B cell (primary cell): ENCODE results near the gene HAND2. TPM values are rescaled to one million over a fixed set of nuclear protein-coding genes. Genes with fewer than 3 reads are reported as not detected.

Experiments used
- ATAC-seq: fragments of 200-7000 bp; cut with Tn5 transposase; one replicate; pipeline ENCODE4 v1.10.0; 2021; ENCODE audit warnings: low read depth, mild to moderate bottlenecking, moderate number of reproducible peaks, moderate library complexity
- CTCF ChIA-PET: fragments of 350-600 bp; sonication (Branson Sonifier 250); formaldehyde crosslinking; loops from one replicate; lab custom pipeline; 2021; ENCODE audit warnings: antibody characterized with exemption, inconsistent platforms; lab: Charles Lee
- POLR2A ChIA-PET: fragments of 350-600 bp; sonication (Branson Sonifier 250); formaldehyde crosslinking; loops from one replicate; lab custom pipeline; 2021; ENCODE audit warnings: antibody characterized with exemption; lab: Charles Lee
- DNase-seq: peaks from one replicate; pipeline ENCODE4 v3.0.0; 2013
- H2AFZ ChIP-seq: 2 replicates; pipeline ENCODE4 v1.6.1; 2012; ENCODE audit warnings: mild to moderate bottlenecking, low read depth, low read length; ENCODE audit not compliant: insufficient read depth, poor library complexity, severe bottlenecking
- H3K27ac ChIP-seq, 2 donors: 1 replicate in 1 of 2; 2 replicates in 1 of 2; pipeline ENCODE4 v1.5.1; 2012 to 2013; ENCODE audit warnings: low read length in 2 of 2, mild to moderate bottlenecking in 2 of 2, moderate library complexity in 1 of 2
- H3K27me3 ChIP-seq, 4 experiments: fragments of 200-600 bp in 1 of 4; sonication (generic) in 1 of 4; replicated peaks in 1 of 4; 1 replicate in 2 of 4; 2 replicates in 2 of 4; pipeline versions ENCODE4 v1.6.1 to v1.7.0; 2013 to 2016; ENCODE audit warnings: low read length in 3 of 4, mild to moderate bottlenecking in 2 of 4, mixed read lengths in 1 of 4, moderate library complexity in 1 of 4; ENCODE audit not compliant: insufficient read depth in 4 of 4, control insufficient read depth in 3 of 4; ENCODE audit errors: control extremely low read depth in 1 of 4
- H3K36me3 ChIP-seq, 2 experiments: replicated peaks in 1 of 2; 1 replicate in 1 of 2; 2 replicates in 1 of 2; pipeline versions ENCODE4 v1.6.1 to v1.7.1; 2013; ENCODE audit warnings: low read length in 1 of 2; ENCODE audit not compliant: insufficient read depth in 2 of 2, control insufficient read depth in 1 of 2; ENCODE audit errors: control extremely low read depth in 1 of 2, extremely low read depth in 1 of 2
- H3K4me1 ChIP-seq, 2 donors: fragments of 200-600 bp in 1 of 2; sonication (generic) in 1 of 2; 1 replicate in 1 of 2; 2 replicates in 1 of 2; pipeline versions ENCODE4 v1.5.1 to v1.6.1; 2013 to 2017; ENCODE audit warnings: low read length in 2 of 2; ENCODE audit not compliant: control insufficient read depth in 2 of 2, insufficient read depth in 2 of 2
- H3K4me2 ChIP-seq: replicated peaks from 2 replicates; pipeline ENCODE3; 2012; ENCODE audit warnings: mild to moderate bottlenecking, low read depth, low read length; ENCODE audit not compliant: poor library complexity, severe bottlenecking
- H3K4me3 ChIP-seq, 5 experiments: fragments of 200-600 bp in 1 of 5; sonication (generic) in 1 of 5; 1 replicate in 3 of 5; 2 replicates in 2 of 5; pipeline versions ENCODE4 v1.5.1 to v1.7.0; 2011 to 2016; ENCODE audit warnings: low read length in 4 of 5, mild to moderate bottlenecking in 4 of 5, low read depth in 2 of 5, control low read depth in 1 of 5, moderate library complexity in 1 of 5; ENCODE audit not compliant: insufficient read depth in 1 of 5; ENCODE audit errors: control extremely low read depth in 1 of 5, extremely low read depth in 1 of 5
- H3K79me2 ChIP-seq: fragments of 200-600 bp; sonication (generic); one replicate; pipeline ENCODE4 v1.6.0; 2016; ENCODE audit warnings: low read length; ENCODE audit not compliant: control insufficient read depth, insufficient read depth
- H3K9ac ChIP-seq: fragments of 200-600 bp; sonication (generic); 2 replicates; pipeline ENCODE4 v1.6.1; 2017; ENCODE audit warnings: mild to moderate bottlenecking, low read length, moderate library complexity
- H3K9me3 ChIP-seq, 3 donors: one replicate each; pipeline versions ENCODE4 v1.6.1 to v1.7.1; 2013; ENCODE audit warnings: low read length in 2 of 3; ENCODE audit not compliant: control insufficient read depth in 2 of 3, insufficient read depth in 1 of 3; ENCODE audit errors: control extremely low read depth in 1 of 3
- H4K20me1 ChIP-seq: 2 replicates; pipeline ENCODE4 v1.6.0; 2012; ENCODE audit warnings: mild to moderate bottlenecking, low read length; ENCODE audit not compliant: insufficient read depth, control insufficient read depth, poor library complexity, severe bottlenecking
- H3K27ac Mint-ChIP-seq: one replicate; pipeline ENCODE4 v1.8.0; 2021; ENCODE audit warnings: mixed read lengths
- H3K27me3 Mint-ChIP-seq: one replicate; pipeline ENCODE4 v1.8.0; 2021; ENCODE audit warnings: mixed read lengths
- H3K4me1 Mint-ChIP-seq: one replicate; pipeline ENCODE4 v1.8.0; 2021; ENCODE audit warnings: mixed read lengths
- H3K4me3 Mint-ChIP-seq: one replicate; pipeline ENCODE4 v1.8.0; 2021; ENCODE audit warnings: mixed read lengths
- H3K9me3 Mint-ChIP-seq: one replicate; pipeline ENCODE4 v1.8.0; 2022; ENCODE audit warnings: mixed read lengths; ENCODE audit not compliant: insufficient read depth
- CTCF ChIP-seq: fragments of 200-600 bp; IDR thresholded peaks from one replicate; pipeline ENCODE4 v1.8.0; 2022; ENCODE audit warnings: antibody characterized with exemption, mild to moderate bottlenecking
- EZH2 ChIP-seq: IDR thresholded peaks from 2 replicates; pipeline ENCODE4 v1.6.1; 2012; ENCODE audit warnings: borderline replicate concordance, low read depth, mild to moderate bottlenecking, moderate library complexity, low read length; ENCODE audit not compliant: insufficient read depth, poor library complexity, severe bottlenecking
- whole genome bisulfite sequencing: methylation state at CpG from one replicate; pipeline ENCODE4 v1.1.5; 2013; ENCODE audit warnings: missing lambda C conversion rate; ENCODE audit not compliant: insufficient coverage; 5-methylcytosine and 5-hydroxymethylcytosine counted together
- intact Hi-C: fragments of 100-400 bp; cut with micrococcal nuclease; formaldehyde crosslinking; loops from one replicate; pipeline ENCODE4 v1.10.0; 2022
- polyA plus RNA-seq: library from polyadenylated mRNA; depleted of rRNA; stranded (reverse); fragments of >200 nt; gene quantifications from 2 replicates; pipeline ENCODE4 v1.2.3, GENCODE V29; 2012
- total RNA-seq, 2 donors: library from RNA; stranded (reverse); fragments of 120-200 nt in 1 of 2; gene quantifications; 1 replicate in 1 of 2; 2 replicates in 1 of 2; pipeline versions ENCODE4 v1.2.3 to v1.2.4, GENCODE V29; 2013 to 2022

Gene HAND2
- total and polyA plus RNA-seq, 2 donors (not counting 1 experiment from before 2014, with no cell fraction given), result not detected

GRCh38 chr4:173545440-173545839 is 15.4 kb upstream of the HAND2 start:
- no peaks in the 10 kb centered on the region for H3K9me3 Mint-ChIP-seq
- H3K4me2 ChIP-seq, result no peak overlapping the region
- CTCF ChIA-PET, result no interaction called here
- H3K79me2 ChIP-seq, result no peaks in the 10 kb centered on the region
- H3K36me3 ChIP-seq, result no peaks in the 10 kb centered on the region
- H3K27me3 Mint-ChIP-seq, result peaks cover 48% of the 10 kb centered on the region
- no peaks in the 10 kb centered on the region for H4K20me1 ChIP-seq
- TF ChIP-seq CTCF (no peak), EZH2 (no peak)
- no peaks in the 10 kb centered on the region for H3K9me3 ChIP-seq
- POLR2A ChIA-PET, result no interaction called here
- no CpG with 5 or more reads among the region's 2 CpGs for WGBS
- intact Hi-C loops, result no loop called here
- no peak overlapping the region for H3K27ac ChIP-seq
- H3K27me3 ChIP-seq, result peaks cover 0 to 26% (median 7%) of the 10 kb centered on the region in 4 experiments
- no peak overlapping the region for H3K4me3 Mint-ChIP-seq
- H3K4me1 ChIP-seq, result no peaks in the 10 kb centered on the region
- no peak for ATAC-seq
- no peak overlapping the region for H3K27ac Mint-ChIP-seq
- no peaks in the 10 kb centered on the region for H3K4me1 Mint-ChIP-seq
- no peak for DNase-seq
- H3K4me3 ChIP-seq, result no peak overlapping the region
- no peak overlapping the region for H2AFZ ChIP-seq
- no peak overlapping the region for H3K9ac ChIP-seq

DNA sequence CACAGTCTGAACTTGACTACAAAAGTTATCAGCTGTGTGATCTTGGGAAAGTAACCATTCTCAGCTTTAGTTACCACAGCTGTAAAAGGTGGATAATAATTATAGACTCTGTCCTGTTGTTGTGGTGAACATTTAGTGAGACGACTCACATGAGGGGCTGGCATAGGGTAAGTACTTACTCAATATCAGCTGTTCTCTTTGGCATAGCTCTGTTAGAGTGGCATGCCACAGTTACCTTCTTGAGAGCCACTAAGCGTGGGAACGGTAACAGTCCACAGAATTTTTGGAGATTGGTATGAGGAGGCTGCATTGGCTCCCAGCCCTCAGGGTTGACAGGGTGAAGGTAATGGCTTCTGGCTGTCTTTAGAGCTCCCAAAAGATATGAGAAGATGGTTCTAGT is 13.2 kb upstream of the HAND2 start:
- peaks cover 0 to 46% (median 20%) of the 10 kb centered on the region in 4 experiments for H3K27me3 ChIP-seq
- intact Hi-C loops, result no loop called here

More for the DNA sequence above, 13.2 kb upstream of the HAND2 start:
- Histone ChIP-seq H2AFZ (no peak overlapping the region), H3K4me1 (peaks cover 7 to 10% of the 10 kb centered on the region in 2 donors), H3K79me2 (no peaks in the 10 kb centered on the region), H3K9me3 (peaks cover 0 to 5% (median 0%) of the 10 kb centered on the region in 3 donors), H4K20me1 (no peaks in the 10 kb centered on the region), H3K4me2 (no peak overlapping the region), H3K9ac (no peak overlapping the region), H3K27ac (no peak overlapping the region), H3K36me3 (no peaks in the 10 kb centered on the region), H3K4me3 (no peak overlapping the region)
- Mint-ChIP-seq H3K9me3 (no peaks in the 10 kb centered on the region), H3K4me3 (no peak overlapping the region), H3K4me1 (peaks cover 13% of the 10 kb centered on the region), H3K27ac (no peak overlapping the region), H3K27me3 (peaks cover 51% of the 10 kb centered on the region)
- ATAC-seq (no peak), DNase-seq (no peak)
- ChIA-PET POLR2A (no interaction called here), CTCF (no interaction called here)
- no peak for TF ChIP-seq EZH2
- no peak for TF ChIP-seq CTCF
- 100% methylated on average over 2 of the region's 3 CpGs for WGBS
